ENCODE data around the gene NIPAL3.
"Not testable (repeated sequence)": the region's sequence is repeated elsewhere in the genome, so short reads cannot be mapped to it uniquely, and the experiment has no call there.

Gene NIPAL3

GRCh38 chr1:24459551-24460266 lies 44.1 kb downstream of the NIPAL3 start:
- DNase-seq (ENCODE audit: low spot score) = no peak

GRCh38 chr1:24462128-24462527 lies 46.5 kb downstream of the NIPAL3 start:
- DNase-seq (ENCODE audit: low spot score) = not testable (repeated sequence)

GRCh38 chr1:24463776-24464735 lies 48.5 kb downstream of the NIPAL3 start:
- DNase-seq (ENCODE audit: low spot score) = no peak

GRCh38 chr1:24465099-24465498 lies 49.5 kb downstream of the NIPAL3 start:
- DNase-seq (ENCODE audit: low spot score) = no peak

- no peak for DNase-seq (ENCODE audit: low spot score)
Measured at GRCh38 chr1:24465638-24466037, 50.0 kb downstream of the NIPAL3 start.

- DNase-seq (ENCODE audit: low spot score) = no peak
Measured at GRCh38 chr1:24468685-24469316, 53.2 kb downstream of the NIPAL3 start.

GRCh38 chr1:24470592-24470991 lies 55.0 kb downstream of the NIPAL3 start:
- DNase-seq (ENCODE audit: low spot score) = no peak

- no peak for DNase-seq (ENCODE audit: low spot score)
Measured at GRCh38 chr1:24472527-24473251, 57.1 kb downstream of the NIPAL3 start.

- DNase-seq (ENCODE audit: low spot score) = no peak
Measured at GRCh38 chr1:24474193-24474592, 58.6 kb downstream of the NIPAL3 start.

GRCh38 chr1:24475700-24476099 lies 60.1 kb downstream of the NIPAL3 start:
- DNase-seq (ENCODE audit: low spot score) = no peak

- DNase-seq (ENCODE audit: low spot score) = no peak
Measured at GRCh38 chr1:24476571-24476970, 61.0 kb downstream of the NIPAL3 start.

GRCh38 chr1:24477309-24477708 lies 61.7 kb downstream of the NIPAL3 start:
- DNase-seq (ENCODE audit: low spot score) = no peak

- DNase-seq (ENCODE audit: low spot score) = peak; percentile 39
Measured at GRCh38 chr1:24481101-24481500, 65.5 kb downstream of the NIPAL3 start.

GRCh38 chr1:24481843-24482610 lies 66.4 kb downstream of the NIPAL3 start:
- no peak for DNase-seq (ENCODE audit: low spot score)

- DNase-seq (ENCODE audit: low spot score) = no peak
Measured at GRCh38 chr1:24483441-24483840, 67.8 kb downstream of the NIPAL3 start.

GRCh38 chr1:24484199-24484598 lies 68.6 kb downstream of the NIPAL3 start:
- no peak for DNase-seq (ENCODE audit: low spot score)

- DNase-seq (ENCODE audit: low spot score) = no peak
Measured at GRCh38 chr1:24486331-24487065, 70.9 kb downstream of the NIPAL3 start.

- no peak for DNase-seq (ENCODE audit: low spot score)
Measured at GRCh38 chr1:24487455-24487854, 71.9 kb downstream of the NIPAL3 start.

GRCh38 chr1:24488159-24488558 lies 72.6 kb downstream of the NIPAL3 start:
- DNase-seq (ENCODE audit: low spot score) = not testable (repeated sequence)

GRCh38 chr1:24489674-24490073 lies 74.1 kb downstream of the NIPAL3 start:
- DNase-seq (ENCODE audit: low spot score) = no peak
